Smooth muscle cell (in vitro differentiated cells): ENCODE measurements around the gene CLTB. TPM values are rescaled to one million over a fixed set of nuclear protein-coding genes. Genes with fewer than 3 reads are reported as not detected.

Source experiments
- DNase-seq: peaks from one replicate; lab custom pipeline; 2025; ENCODE audit not compliant: unreplicated experiment; lab: John Stamatoyannopoulos, UW
- H2AFZ ChIP-seq: fragments of 200-600 bp; sonication (generic); 2 replicates; pipeline ENCODE4 v1.6.0; 2016; ENCODE audit warnings: antibody characterized with exemption, low read depth, mild to moderate bottlenecking
- H3F3A ChIP-seq: fragments of 200-600 bp; sonication (generic); 2 replicates; pipeline ENCODE4 v1.6.0; 2017; ENCODE audit warnings: antibody characterized with exemption, low read depth
- H3K27ac ChIP-seq: fragments of 200-600 bp; sonication (generic); 2 replicates; pipeline ENCODE4 v1.5.1; 2016; ENCODE audit warnings: low read depth, mild to moderate bottlenecking
- H3K27me3 ChIP-seq: fragments of 200-600 bp; sonication (generic); 2 replicates; pipeline ENCODE4 v1.6.1; 2016; ENCODE audit warnings: low read depth, mild to moderate bottlenecking
- H3K36me3 ChIP-seq: fragments of 200-600 bp; sonication (generic); 2 replicates; pipeline ENCODE4 v1.5.1; 2016; ENCODE audit warnings: low read depth
- H3K4me1 ChIP-seq: fragments of 200-600 bp; sonication (generic); 2 replicates; pipeline ENCODE4 v1.5.1; 2016; ENCODE audit warnings: low read depth
- H3K4me2 ChIP-seq: fragments of 200-600 bp; sonication (generic); 2 replicates; pipeline ENCODE4 v1.6.0; 2016; ENCODE audit warnings: mild to moderate bottlenecking
- H3K4me3 ChIP-seq: fragments of 200-600 bp; sonication (generic); 2 replicates; pipeline ENCODE4 v1.5.1; 2016; ENCODE audit warnings: mild to moderate bottlenecking
- H3K79me2 ChIP-seq: fragments of 200-600 bp; sonication (generic); 2 replicates; pipeline ENCODE4 v1.6.0; 2016; ENCODE audit warnings: low read depth, mild to moderate bottlenecking
- H3K9ac ChIP-seq: fragments of 200-600 bp; sonication (generic); 2 replicates; pipeline ENCODE4 v1.6.0; 2016; ENCODE audit warnings: low read depth
- H3K9me3 ChIP-seq: fragments of 200-600 bp; sonication (generic); replicated peaks from 2 replicates; pipeline ENCODE4 v1.5.1; 2016; ENCODE audit warnings: low read depth
- H4K20me1 ChIP-seq: fragments of 200-600 bp; sonication (generic); 2 replicates; pipeline ENCODE4 v1.6.0; 2016; ENCODE audit warnings: low read depth
- whole genome bisulfite sequencing: methylation state at CpG from one replicate; pipeline ENCODE4 v1.1.7; 2016; ENCODE audit warnings: low lambda C conversion rate; 5-methylcytosine and 5-hydroxymethylcytosine counted together
- polyA plus RNA-seq: library from polyadenylated mRNA; unstranded; fragments of >200 nt; fragmentation: Nextera tagmentation; extraction: Ambion mirVana; gene quantifications from 2 replicates; pipeline ENCODE4 v1.2.1, GENCODE V29; 2016
- total RNA-seq: library from RNA; depleted of rRNA; stranded (reverse); fragments of >200 nt; gene quantifications from 2 replicates; pipeline ENCODE4 v1.2.3, GENCODE V29; 2014
- TF ChIP-seq, protein P1 (sequence below): fragments of 200-600 bp; sonication (generic); IDR thresholded peaks from 2 replicates; pipeline ENCODE4 v1.5.1; 2017; ENCODE audit warnings: borderline replicate concordance, mild to moderate bottlenecking, antibody characterized with exemption; ENCODE audit not compliant: insufficient read depth, poor library complexity, severe bottlenecking

The CLTB gene
- total and polyA plus RNA-seq, 2 experiments from 2014 or later, result 107 to 125 TPM

DNA sequence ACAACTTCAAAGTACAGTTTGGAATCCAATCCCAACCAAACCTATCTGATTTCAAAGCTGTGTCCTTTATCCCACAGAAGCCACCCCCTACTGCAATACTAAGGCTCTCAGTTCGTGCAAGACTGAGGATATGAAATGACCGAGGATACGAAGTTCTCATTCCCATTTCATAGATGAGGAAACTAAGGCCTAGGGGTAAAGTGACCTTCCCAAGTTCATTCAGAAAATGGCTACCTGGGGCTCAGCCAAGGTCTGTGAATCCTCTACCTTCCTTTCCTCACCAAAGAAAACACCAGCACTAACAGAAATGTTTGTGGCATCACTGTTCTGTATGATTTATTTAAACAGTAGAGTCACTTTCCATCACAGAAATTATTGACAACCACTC lies 60.2 kb downstream of the CLTB start:
- H3K4me1 ChIP-seq, result peaks cover 3% of the 10 kb centered on the region
- H3K4me2 ChIP-seq, result no peak overlapping the region
- no peak overlapping the region for H3K4me3 ChIP-seq
- no peak for DNase-seq
- TF ChIP-seq, protein P1, sequence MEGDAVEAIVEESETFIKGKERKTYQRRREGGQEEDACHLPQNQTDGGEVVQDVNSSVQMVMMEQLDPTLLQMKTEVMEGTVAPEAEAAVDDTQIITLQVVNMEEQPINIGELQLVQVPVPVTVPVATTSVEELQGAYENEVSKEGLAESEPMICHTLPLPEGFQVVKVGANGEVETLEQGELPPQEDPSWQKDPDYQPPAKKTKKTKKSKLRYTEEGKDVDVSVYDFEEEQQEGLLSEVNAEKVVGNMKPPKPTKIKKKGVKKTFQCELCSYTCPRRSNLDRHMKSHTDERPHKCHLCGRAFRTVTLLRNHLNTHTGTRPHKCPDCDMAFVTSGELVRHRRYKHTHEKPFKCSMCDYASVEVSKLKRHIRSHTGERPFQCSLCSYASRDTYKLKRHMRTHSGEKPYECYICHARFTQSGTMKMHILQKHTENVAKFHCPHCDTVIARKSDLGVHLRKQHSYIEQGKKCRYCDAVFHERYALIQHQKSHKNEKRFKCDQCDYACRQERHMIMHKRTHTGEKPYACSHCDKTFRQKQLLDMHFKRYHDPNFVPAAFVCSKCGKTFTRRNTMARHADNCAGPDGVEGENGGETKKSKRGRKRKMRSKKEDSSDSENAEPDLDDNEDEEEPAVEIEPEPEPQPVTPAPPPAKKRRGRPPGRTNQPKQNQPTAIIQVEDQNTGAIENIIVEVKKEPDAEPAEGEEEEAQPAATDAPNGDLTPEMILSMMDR, result no peak
- WGBS, result 97% methylated on average over 3 of the region's 3 CpGs
- H4K20me1 ChIP-seq, result peaks cover 84% of the 10 kb centered on the region
- H3F3A ChIP-seq, result no peaks in the 10 kb centered on the region
- H3K79me2 ChIP-seq, result peaks cover 78% of the 10 kb centered on the region
- no peaks in the 10 kb centered on the region for H3K36me3 ChIP-seq
- no peaks in the 10 kb centered on the region for H3K27me3 ChIP-seq
- no peak overlapping the region for H3K27ac ChIP-seq
- H3K9me3 ChIP-seq, result no peaks in the 10 kb centered on the region
- H3K9ac ChIP-seq, result no peak overlapping the region
- H2AFZ ChIP-seq, result no peak overlapping the region

DNA sequence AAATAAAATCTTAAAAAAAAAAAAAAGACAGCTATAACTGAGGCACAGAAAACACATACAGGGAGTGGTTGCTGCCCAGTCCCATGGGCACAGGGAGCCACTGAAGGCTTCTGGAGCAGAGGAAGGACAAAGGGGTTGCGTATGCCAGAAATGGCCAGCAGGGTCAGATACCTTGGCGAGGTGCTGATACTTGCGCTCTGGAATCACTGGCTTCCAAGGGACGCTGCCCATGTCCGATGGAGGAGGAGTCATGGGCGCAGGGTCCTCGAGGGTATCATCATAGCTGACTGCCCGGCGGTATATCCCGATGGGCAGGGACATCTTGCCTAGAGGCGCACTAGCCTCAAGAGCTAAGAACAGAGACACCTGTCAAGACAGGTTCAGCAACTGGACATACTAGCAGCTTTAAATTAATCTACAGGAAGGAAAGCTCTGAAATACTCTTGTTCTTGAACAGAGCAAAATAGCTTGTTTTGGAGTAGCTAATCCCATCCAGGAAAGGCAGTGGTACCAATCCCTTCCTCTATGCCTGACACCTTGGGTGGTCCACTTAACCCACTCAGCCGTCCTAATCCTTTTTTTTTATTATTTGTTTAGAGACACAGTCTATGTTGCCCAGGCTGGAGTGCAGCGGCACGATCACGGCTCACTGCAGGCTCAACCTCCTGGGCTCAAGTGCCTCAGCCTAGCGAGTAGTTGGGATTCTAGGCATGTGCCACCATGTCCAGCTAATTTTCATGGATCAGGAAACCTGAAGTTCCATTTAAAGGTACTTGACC lies 60.8 kb downstream of the CLTB start:
- no peaks in the 10 kb centered on the region for H3K9me3 ChIP-seq
- peaks cover 72% of the 10 kb centered on the region for H3K79me2 ChIP-seq
- no peak for DNase-seq
- H2AFZ ChIP-seq, result no peak overlapping the region
- H3K4me2 ChIP-seq, result no peak overlapping the region
- no peak overlapping the region for H3K27ac ChIP-seq
- H3K27me3 ChIP-seq, result no peaks in the 10 kb centered on the region
- no peak overlapping the region for H3K4me3 ChIP-seq
- H3K36me3 ChIP-seq, result no peaks in the 10 kb centered on the region
- peaks cover 89% of the 10 kb centered on the region for H4K20me1 ChIP-seq
- peaks cover under 1% of the 10 kb centered on the region for H3K4me1 ChIP-seq
- H3K9ac ChIP-seq, result no peak overlapping the region
- WGBS, result 94% methylated on average over 16 of the region's 16 CpGs
- TF ChIP-seq, protein P1, result no peak
- no peaks in the 10 kb centered on the region for H3F3A ChIP-seq

DNA sequence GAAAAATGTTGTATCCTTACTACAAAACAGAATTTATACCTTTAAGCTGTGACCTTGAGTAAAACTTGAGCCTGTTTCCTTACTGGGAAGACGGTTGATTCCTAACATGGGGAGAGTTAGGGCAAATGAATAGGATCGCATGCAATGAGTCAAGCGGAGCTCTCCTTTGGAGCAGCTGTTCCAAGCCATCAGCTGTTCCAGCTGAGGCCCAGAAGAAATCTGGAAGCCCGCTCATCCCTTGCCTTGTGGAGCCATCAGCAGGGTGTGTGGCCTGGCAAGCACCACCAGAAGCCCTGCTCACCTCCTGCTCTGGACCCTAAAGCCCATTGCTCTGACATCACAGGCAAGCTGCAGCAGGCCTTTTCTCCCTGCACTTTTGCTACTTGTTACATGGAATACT lies 62.8 kb downstream of the CLTB start:
- no peak for DNase-seq
- Histone ChIP-seq H2AFZ (no peak overlapping the region), H3F3A (no peaks in the 10 kb centered on the region), H3K79me2 (peaks cover 57% of the 10 kb centered on the region), H3K9ac (no peak overlapping the region), H3K4me1 (no peaks in the 10 kb centered on the region), H3K9me3 (no peaks in the 10 kb centered on the region), H4K20me1 (peaks cover 99% of the 10 kb centered on the region), H3K4me2 (no peak overlapping the region), H3K36me3 (no peaks in the 10 kb centered on the region), H3K4me3 (no peak overlapping the region), H3K27ac (no peak overlapping the region), H3K27me3 (no peaks in the 10 kb centered on the region)
- TF ChIP-seq, protein P1, result no peak
- 97% methylated on average over 4 of the region's 4 CpGs for WGBS
